Stimulated activated CD4-positive, alpha-beta T cell treated with anti-CD3 and anti-CD28 coated beads, Interleukin-2, amount 100 ng/mL, for 4 hours (primary cell): ENCODE results near the gene SLC9A2.

Source experiments
- DNase-seq: peaks from one replicate; pipeline ENCODE4 v3.0.0-alpha.2; 2020; ENCODE audit warnings: low read depth

SLC9A2 gene

GRCh38 chr2:102619414-102620319, at the start of gene SLC9A2:
Gene SLC9A2, plus strand, starts transcription at chr2:102619553. Its CDS starts 296 bp downstream, at chr2:102619849.
- DNase-seq = no peak

- no peak for DNase-seq
These were observed 43.5 kb upstream of the SLC9A2 start for GRCh38 chr2:102575888-102576287.

GRCh38 chr2:102578376-102578775, 41.0 kb upstream of the SLC9A2 start:
- DNase-seq = no peak

- DNase-seq = no peak
These were observed 37.4 kb upstream of the SLC9A2 start for GRCh38 chr2:102581911-102582310.

- DNase-seq = no peak
These were observed 36.5 kb upstream of the SLC9A2 start for GRCh38 chr2:102582845-102583244.

GRCh38 chr2:102585847-102586404, 33.4 kb upstream of the SLC9A2 start:
- DNase-seq = no peak

- no peak for DNase-seq
These were observed 31.0 kb upstream of the SLC9A2 start for GRCh38 chr2:102588213-102588939.

GRCh38 chr2:102589444-102589843, 29.9 kb upstream of the SLC9A2 start:
- no peak for DNase-seq

GRCh38 chr2:102591491-102592045, 27.8 kb upstream of the SLC9A2 start:
- DNase-seq = no peak

GRCh38 chr2:102592601-102593000, 26.8 kb upstream of the SLC9A2 start:
- no peak for DNase-seq

- no peak for DNase-seq
These were observed 25.8 kb upstream of the SLC9A2 start for GRCh38 chr2:102593516-102593915.

- no peak for DNase-seq
These were observed 24.8 kb upstream of the SLC9A2 start for GRCh38 chr2:102594445-102595016.

- DNase-seq = no peak
These were observed 21.6 kb upstream of the SLC9A2 start for GRCh38 chr2:102597788-102598187.

GRCh38 chr2:102599486-102599885, 19.9 kb upstream of the SLC9A2 start:
- DNase-seq = no peak

GRCh38 chr2:102601730-102602129, 17.6 kb upstream of the SLC9A2 start:
- DNase-seq = no peak

GRCh38 chr2:102603904-102604303, 15.4 kb upstream of the SLC9A2 start:
- no peak for DNase-seq

- no peak for DNase-seq
These were observed 14.6 kb upstream of the SLC9A2 start for GRCh38 chr2:102604769-102605168.

GRCh38 chr2:102606353-102606752, 13.0 kb upstream of the SLC9A2 start:
- DNase-seq = no peak

- DNase-seq = no peak
These were observed 3.5 kb upstream of the SLC9A2 start for GRCh38 chr2:102615620-102616436.

- no peak for DNase-seq
These were observed 620 bp upstream of the SLC9A2 start for GRCh38 chr2:102618452-102619413.
